NCI-H1436 (cell line): ENCODE results near the gene CABP1.
"Not testable (repeated sequence)": the region's sequence is repeated elsewhere in the genome, so short reads cannot be mapped to it uniquely, and the experiment has no call there.

Experiments used
- DNase-seq: peaks from one replicate; lab custom pipeline; 2025; lab: John Stamatoyannopoulos, UW

The CABP1 gene

DNA sequence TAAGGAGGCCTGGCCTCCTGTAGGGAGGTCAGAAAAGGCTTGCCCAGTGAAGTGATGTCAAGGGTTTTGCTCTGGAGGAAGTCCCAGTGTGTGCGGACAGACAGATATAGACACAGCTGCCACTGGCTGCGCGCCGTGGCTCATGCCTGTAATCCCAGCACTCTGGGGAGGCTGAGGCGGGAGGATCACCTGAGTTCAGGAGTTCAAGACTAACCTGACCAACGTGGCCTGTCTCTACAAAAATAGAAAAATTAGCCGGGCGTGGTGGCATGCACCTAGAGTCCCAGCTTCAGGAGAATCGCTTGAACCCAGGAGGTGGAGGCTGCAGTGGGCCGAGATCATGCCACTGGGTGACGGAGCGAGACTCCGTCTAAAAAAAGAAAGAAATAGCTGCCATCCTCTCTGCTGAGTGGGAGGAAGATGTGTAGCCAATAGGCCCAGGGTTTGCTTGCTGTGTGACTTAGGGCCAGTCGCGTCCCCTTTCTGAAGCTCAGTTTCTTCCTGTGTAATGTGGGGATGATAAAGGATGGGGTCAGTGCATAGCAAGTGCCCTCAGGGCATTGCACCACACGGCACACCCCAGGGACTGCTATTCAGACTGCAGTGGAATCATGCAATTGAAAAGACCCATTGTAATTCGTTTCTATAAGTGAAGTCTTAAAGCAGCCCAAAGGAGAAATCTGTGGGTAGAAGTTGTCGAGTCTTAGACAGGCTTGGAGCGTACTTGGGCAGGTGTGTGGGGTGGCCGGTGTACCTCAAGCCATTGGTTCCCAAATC lies 27.9 kb downstream of the CABP1 start:
- DNase-seq, result no peak

DNA sequence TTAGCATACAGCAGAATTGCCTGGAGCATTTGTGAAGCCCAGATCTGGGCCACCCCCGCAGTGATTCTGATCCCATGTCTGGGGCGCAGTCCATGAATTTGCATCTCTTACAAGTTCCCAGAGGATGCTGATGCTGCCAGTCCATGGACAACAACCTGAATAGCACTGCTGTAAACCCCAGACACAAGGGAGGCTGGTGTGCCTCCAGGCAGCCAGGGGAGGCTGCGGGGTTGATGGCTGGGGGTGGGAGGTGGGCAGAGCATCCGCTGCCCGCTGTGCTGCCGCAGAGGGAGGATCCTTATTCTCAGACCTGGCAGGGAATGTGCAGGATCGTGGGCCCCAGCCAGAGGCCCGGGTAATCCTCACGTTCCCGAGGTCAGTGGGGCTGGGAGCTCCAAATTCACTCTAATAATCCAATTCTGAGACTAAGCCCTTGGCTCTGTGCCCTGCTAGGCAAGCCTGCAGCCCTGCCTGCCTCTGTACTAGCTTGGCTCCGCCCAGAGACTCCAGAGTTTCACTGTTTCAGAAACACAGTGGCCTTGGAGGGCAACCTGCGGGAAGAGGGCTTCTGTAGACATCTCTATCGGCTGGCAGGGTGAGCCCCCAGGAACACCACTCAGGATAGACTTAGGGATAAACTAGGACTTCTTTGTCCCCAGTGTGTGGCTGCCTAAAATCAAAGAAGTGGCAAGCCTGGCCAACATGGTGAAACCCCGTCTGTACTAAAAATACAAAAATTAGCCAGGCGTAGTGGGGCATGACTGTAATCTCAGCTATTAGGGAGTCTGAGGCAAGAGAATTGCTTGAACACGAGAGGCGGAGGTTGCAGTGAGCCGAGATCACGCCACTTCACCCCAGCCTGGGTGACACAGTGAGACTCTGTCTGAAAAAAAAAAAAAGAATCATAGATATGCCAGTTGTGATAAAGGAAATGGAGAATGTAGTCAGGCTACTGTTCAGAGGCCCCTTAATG lies 28.7 kb downstream of the CABP1 start:
- DNase-seq, result peak; percentile 18

DNA sequence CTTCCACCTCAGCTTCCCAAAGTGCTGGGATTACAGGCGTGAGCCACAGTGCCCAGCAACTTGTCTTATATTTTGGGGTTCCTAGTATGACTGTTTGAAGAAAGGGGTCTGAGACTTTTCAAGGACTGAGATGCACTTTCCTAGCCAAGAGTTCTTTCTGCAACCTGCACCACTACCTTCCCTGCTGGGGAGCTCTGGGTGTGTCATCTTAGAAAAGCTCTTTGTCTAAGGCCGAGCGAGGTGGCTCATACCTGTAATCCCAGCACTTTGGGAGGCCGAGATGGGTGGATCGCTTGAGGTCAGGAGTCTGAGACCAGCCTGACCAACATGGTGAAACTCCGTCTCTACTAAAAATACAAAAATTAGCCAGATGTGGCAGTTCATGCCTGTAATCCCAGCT lies 29.8 kb downstream of the CABP1 start:
- not testable (repeated sequence) for DNase-seq

DNA sequence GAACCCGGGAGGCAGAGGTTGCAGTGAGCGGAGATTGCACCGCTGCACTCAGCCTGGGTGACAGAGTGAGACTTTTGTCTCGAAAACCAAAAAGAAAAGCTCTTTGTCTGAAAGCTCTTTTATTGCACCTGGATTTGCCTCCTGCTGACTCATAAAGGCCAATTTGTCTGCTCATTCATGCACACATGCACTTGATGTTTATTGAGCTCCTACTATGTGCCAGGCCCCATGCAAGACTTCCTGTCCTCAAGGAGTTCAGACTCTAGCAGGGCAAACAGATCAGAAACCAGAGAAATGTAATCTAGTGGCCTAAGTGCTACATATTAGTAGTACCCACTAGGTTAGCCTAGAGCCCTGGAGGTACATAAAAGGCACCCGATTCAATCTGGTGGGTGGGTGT lies 30.2 kb downstream of the CABP1 start:
- DNase-seq, result no peak

DNA sequence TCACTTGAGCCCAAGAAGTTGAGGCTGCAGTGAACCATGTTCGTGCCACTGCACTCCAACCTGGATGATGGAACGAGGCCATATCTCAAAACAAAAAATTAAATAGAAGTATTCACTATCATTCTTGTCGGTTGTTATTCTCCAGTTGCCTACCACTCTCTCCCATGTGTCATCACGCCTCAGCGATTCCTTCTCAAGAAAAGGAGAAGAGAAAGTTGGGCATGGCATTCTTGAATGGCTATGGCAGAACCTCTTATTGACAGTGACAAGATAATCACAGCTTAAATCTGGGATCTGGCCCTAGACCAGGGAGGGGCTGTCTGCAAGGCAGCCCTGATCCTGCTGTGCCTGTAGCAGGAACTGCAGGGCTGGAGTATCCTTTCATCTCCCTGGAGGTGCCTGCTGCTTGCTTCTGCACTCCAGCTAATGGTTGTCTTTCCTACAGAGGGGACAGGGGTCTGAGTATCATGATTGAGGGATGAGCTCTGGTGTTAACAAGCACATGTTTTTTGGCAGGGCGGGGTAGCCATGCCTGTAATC lies 33.7 kb downstream of the CABP1 start:
- no peak for DNase-seq

DNA sequence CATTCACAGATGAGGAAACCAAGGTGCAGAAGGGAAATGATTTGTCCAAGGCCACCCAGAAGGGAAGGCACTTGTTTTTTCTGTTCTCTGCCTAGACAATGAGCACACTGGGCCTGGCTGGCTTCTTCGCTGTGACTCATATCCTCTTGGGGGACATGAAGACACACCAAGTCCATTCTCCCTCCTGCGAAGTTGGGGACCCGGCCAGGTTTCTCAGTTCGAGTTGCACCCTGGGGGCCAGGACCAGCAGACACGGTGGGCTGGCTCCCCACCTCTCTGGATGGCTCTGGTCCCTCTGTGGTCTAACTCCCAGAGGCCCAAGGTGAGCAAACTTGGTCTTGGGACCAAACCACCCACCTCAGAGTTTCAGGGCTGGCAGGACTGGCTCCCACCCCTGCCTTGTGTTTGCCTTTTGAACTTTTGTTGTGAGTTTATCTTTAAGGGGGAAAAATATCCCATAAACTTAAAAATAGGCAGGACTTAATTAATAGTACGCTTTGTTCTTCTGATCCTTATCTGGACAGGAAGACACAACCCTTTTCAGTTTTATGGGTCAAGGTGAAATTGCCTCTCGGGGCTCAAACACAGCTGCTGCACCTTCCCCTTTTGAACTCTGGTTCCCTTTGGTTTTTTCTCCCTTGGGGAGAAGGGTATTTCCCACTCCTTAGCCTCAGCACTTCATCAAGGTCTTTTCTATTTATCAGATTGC lies 37.5 kb downstream of the CABP1 start:
- DNase-seq, result no peak

DNA sequence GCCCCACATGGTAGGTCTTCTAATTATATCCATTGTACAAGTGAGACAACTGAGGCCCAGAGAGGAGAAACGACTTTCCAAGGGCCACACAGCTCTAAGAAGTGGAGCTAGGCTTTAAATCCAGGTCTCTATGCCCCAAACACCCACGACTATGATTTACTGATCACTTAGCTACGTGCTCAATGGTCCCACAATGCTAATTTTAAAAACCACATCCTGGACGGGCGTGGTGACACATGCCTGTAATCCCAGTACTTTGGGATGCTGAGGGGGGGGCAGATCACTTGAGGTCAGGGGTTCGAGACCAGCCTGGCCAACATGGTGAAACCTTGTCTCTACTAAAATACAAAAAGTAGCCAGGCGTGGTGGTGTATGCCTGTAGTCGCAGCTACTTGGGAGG lies 38.1 kb downstream of the CABP1 start:
- DNase-seq, result no peak

DNA sequence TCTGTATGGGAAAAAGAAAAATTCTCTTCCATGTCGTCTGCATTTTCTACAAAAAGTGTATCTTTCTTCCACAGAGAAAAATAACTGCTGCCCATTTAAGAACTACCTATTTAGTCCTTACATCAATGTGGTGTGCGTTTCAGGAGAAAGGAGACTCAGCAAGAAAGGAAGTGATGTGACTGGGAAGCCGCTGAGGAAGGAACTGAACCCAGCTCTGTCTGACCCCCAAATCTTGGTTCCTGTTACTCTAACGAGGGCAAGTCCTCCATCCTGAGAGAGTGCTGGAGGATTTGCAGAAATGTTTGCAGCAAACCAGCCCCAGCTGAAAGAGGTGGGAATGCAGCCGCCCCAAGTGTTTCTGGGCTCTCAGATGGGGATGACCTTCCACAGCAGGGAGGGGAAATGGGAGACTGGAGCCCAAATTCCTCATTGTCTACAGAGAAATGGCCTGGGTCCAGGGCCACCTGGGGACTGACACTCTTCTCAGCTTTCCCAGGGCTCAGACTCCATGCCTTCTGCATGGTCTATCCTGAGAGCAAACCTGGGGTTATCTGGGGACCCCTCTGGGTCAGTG lies 39.8 kb downstream of the CABP1 start:
- no peak for DNase-seq

DNA sequence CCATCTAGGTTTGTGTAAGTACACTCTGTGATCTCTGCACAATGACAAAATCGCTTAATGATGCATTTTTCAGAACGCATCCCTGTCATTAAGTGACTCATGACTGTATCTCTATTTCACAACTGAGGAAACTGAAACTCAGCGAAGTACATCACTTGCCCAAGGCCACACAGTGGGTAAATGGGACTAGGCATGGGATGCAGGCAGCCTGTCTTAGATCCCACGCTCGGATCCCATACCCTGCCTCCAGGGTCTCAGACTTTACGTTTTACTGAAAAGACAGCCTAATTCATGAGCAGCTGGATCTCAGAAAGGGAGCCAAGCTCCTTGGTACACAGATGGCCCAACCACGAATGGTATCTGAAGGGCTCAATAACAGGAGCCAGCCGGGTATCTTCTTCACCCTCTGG lies 44.1 kb downstream of the CABP1 start:
- no peak for DNase-seq

DNA sequence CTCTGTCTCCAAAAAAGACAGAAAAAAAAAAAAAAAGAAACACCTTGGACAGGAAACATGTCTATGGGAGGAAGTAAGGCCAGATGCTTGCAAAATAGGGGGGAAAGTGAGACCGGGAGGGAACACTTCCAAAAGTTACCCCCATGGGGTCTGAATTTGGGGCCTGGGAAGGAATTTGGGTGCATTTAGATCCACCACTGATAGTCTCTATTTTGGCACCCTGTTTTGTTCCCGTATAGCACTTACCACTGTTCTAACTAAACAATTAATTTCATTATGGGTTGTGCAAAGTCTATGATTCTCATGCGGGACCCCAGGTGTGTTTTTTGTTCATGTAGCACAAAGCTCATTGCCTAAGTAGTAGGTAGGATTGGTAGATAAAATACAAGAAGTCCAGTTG lies 45.1 kb downstream of the CABP1 start:
- no peak for DNase-seq

DNA sequence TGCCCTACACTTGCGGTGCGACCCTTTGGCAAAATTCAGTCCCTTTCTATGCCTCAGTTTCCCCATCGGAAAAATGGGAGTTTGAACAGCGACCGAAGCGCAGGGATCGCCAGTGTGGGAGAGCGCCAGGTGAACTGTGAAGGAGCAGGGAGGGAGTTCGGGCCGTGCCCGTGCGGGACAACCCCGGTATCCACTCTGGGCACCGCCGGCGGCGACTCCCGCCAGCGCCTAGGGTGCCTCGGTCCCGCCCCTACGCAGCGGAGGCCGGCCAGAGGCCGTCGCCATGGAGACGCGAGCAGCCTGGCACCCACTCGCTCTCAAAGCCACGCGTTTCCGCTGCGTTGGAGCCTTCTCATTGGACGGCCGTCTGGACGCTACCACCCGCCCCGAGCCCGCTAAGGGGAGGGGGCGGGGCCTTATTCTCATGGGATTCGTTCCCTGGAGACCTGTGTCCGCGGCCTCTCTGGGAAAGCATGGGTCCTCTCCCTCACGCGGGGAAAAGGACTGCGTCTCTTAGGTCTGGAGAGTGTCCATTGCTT lies 45.8 kb downstream of the CABP1 start:
- DNase-seq, result peak; percentile 98

DNA sequence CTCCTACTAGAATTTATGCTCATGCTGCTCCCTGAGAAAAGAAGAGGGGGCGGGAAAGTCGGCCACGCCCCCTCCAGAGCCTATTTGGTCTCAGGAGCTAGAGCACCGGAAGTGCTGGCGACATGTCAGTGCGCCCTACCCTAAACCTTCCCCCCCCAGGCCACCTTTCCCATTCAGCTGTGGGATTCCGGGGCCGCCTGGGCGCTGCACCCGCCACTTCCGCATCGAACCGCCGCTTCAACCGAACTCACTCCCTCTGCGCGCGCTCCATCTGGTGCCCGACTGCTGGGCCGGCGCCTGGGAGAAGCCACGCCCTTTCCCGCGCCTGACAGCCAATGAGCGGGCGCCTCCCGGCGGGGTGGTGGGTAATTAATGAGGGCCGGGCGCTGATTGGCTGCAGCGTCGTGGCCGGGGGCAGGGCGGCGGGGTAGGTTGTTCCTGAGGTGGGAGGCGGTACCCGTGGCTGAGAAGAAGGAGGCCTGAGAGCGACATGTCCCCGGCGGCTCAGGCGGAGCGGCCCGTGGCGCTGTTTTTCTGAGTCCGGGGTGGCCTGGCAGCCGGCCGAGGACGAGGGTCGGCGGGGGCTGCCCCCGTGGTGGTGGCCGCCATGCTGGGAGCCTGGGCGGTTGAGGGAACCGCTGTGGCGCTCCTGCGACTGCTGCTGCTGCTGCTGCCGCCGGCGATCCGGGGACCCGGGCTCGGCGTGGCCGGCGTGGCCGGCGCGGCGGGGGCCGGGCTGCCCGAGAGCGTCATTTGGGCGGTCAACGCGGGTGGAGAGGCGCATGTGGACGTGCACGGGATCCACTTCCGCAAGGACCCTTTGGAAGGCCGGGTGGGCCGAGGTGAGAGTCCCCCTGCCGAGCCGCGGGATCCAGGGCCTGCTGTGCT lies 46.5 kb downstream of the CABP1 start, which contains the start of gene MLEC:
Gene MLEC, plus strand, starts transcription at position 460 of the 888 bp plus-strand sequence. Its CDS starts 148 bp downstream, at position 608.
- DNase-seq, result peak; percentile 96

DNA sequence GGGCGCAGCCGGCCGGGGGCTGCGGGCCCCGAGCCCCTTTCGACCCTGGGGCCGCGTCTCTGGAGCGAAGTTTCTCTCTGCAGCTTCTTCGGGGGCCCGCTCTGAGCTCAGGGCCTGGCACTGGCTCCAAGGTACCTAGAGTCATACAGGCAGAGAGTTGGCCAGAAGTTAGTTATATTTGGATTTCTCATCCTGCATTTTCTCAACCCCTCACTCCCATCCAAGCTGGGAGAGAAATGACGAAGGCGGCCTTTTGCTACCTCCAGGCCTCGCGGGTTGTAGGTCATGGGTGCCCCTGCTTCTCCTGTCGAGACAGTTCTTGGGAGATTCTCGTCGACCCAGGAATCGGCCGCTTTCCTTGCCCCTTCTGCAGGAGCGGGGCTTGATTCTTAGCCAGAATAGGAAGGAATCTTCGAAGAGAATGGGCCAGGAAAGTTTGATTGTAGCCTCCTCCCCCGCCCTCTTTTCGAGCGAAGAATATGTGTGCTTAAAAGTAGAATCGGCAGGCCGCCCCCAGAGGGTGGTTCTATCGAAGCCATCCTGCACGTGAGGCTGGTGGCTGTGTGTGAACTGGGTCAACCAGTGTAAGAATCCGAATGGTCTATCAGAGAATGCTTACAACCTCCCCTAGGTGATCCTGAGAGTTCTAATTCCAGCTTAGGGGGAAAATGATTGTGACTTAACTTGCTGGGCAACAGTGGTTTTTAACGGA lies 47.3 kb downstream of the CABP1 start:
- no peak for DNase-seq

DNA sequence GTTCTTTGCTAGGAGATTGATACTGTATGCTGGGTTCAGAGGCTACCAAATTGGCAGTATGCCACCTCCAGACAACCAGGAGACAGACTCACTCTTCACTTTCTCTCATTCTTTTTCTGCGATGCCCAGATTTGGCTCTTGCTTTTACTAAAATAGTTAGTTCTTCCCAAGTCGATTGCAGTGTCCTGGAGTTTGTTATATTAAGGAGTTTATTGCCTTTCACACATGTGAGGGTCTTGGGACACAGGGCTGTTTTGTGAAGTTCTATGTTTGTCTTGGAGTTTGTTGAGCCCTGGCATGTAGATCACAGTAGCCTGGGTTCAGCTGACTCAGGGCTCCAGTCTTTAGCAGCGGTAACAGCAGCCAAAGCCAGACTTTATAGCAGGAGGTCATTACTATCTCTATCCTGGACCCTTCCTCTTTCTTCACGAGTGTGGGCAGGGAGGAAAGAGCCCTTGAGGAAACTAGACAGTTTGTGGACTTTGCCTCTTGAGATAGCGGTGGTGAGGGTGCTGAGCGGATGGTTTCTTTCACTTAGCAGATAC lies 48.2 kb downstream of the CABP1 start:
- DNase-seq, result no peak

DNA sequence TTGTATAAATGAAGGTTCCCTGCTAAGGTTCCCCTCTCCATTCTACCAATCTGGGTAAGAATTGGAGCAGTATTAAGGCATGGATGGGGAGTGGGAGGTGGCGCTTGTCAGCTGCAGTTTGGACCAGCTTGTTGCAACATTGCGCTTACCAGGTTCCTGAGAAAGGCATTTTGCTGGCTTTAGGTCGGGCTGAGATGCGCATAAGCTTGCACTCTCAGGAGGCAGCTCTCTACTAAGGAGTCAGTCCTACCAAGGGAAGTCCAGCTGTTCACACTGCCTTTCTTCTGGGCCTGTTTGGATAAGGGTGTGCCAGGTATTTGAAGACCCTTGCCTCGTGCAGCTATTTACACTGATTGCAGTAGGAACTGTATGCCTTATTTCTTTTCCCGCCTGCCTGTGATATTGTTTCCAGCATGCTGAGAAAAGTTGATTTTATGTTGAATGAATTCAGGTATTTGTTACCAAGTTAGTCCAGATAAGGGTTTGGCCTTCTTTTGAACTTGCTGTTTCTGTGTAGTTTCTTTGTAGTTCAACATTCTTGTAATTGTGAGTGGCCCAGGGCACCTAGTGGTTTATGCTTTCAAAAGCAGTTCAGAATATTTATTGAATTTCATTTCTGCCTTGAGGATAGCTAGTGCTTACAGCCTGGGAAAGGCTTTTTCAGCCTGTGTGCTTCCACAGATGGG lies 49.1 kb downstream of the CABP1 start:
- DNase-seq, result no peak

DNA sequence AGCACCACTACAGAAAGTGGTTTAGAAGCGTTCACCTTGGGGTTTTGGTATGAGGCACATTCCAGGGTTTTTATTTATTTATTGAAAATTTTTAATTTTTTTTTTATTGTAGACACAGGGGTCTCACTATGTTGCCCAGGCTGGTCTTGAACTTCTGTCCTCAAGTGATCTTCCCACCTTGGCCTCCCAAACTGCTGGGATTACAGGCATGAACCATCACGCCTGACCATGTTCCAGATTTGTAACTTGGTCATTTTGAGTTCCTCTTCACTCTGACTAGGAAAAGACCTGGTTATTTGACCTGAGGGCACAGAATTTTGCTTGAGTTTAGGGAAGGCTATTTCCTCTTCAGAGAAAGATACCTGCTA lies 49.6 kb downstream of the CABP1 start:
- DNase-seq, result no peak

DNA sequence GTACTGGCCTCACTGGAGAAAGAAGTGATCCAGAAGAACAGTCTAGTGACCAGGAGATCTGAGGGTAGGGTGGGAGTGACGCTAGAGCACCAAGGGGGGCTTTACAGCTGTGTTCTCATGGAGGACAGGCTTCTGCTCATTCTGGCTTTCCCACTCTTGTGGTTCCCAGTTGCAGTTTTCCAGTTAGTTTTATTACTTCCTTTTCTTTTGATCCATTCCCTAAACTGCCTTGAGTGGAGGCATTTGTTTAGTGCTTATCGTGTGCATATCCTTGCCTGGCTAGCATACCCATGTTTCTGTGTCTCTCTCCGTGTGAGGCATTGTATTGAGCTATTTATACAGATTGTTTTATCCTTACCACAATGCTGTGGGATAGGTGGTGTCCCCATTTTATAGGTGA lies 50.6 kb downstream of the CABP1 start:
- no peak for DNase-seq

DNA sequence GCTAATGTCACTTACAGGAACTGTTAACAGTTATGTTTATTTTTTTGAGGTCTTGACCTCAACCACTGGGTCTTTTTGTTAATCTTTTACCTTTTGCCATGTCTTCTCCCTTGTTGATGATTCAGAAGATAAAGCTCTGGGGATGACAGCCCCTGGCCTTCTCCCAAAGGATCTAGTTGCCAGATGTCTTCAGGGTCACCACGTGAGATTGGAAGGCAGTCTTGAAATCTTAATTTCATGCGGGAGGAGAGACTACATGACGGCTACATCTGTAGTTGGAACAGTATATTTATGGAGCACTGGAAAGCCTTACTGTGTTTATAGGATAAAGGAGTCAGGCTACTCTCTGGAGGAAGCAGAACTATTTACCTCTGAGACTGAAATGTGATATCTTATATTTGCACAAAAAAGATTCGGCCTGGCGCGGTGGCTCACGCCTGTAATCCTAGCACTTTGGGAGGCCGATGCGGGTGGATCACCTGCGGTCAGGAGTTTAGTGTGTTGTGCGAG lies 52.2 kb downstream of the CABP1 start:
- DNase-seq, result no peak

DNA sequence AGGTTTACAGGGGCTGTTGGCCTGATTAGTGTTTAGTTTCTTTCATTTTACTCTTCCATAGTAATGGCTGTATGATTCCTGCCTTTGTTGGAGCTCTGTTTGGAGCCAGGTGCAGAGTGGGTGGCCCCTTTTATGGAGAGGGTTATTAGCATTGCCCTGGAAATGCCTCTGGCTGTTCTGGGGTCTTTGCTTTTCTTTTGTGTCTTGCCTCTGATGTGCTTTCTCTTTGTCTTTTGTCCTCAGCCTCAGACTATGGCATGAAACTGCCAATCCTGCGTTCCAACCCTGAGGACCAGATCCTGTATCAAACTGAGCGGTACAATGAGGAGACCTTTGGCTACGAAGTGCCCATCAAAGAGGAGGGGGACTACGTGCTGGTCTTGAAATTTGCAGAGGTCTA lies 53.4 kb downstream of the CABP1 start:
- no peak for DNase-seq
